Neural progenitor cell (in vitro differentiated cells): ENCODE measurements around the gene ORC3. TPM values are rescaled to one million over a fixed set of nuclear protein-coding genes. Genes with fewer than 3 reads are reported as not detected.
"Not testable (repeated sequence)": the region's sequence is repeated elsewhere in the genome, so short reads cannot be mapped to it uniquely, and the experiment has no call there.

Experiments used
- DNase-seq: peaks from one replicate; pipeline ENCODE4 v3.0.0-alpha.2; 2016; ENCODE audit warnings: low spot score
- H2AFZ ChIP-seq: fragments of 200-600 bp; sonication (generic); replicated peaks from 2 replicates; pipeline ENCODE4 v1.6.1; 2016; ENCODE audit warnings: antibody characterized with exemption
- H3F3A ChIP-seq: fragments of 200-600 bp; sonication (generic); 2 replicates; pipeline ENCODE4 v1.6.1; 2016; ENCODE audit warnings: antibody characterized with exemption, low read depth
- H3K27ac ChIP-seq: fragments of 200-600 bp; sonication (generic); 2 replicates; pipeline ENCODE4 v1.5.1; 2016; ENCODE audit warnings: mild to moderate bottlenecking
- H3K27me3 ChIP-seq: fragments of 200-600 bp; sonication (generic); 2 replicates; pipeline ENCODE4 v1.6.1; 2016; ENCODE audit warnings: mild to moderate bottlenecking, moderate library complexity
- H3K36me3 ChIP-seq: fragments of 200-600 bp; sonication (generic); 2 replicates; pipeline ENCODE4 v1.5.1; 2016
- H3K4me1 ChIP-seq: fragments of 200-600 bp; sonication (generic); 2 replicates; pipeline ENCODE4 v1.6.1; 2016; ENCODE audit warnings: mixed run types
- H3K4me2 ChIP-seq: fragments of 200-600 bp; sonication (generic); 2 replicates; pipeline ENCODE4 v1.6.1; 2016
- H3K4me3 ChIP-seq: fragments of 200-600 bp; sonication (generic); 2 replicates; pipeline ENCODE4 v1.5.1; 2016
- H3K79me2 ChIP-seq: fragments of 200-600 bp; sonication (generic); 2 replicates; pipeline ENCODE4 v1.6.1; 2016; ENCODE audit warnings: low read depth
- H3K9ac ChIP-seq: fragments of 200-600 bp; sonication (generic); 2 replicates; pipeline ENCODE4 v1.6.1; 2016
- H3K9me3 ChIP-seq: fragments of 200-600 bp; sonication (generic); 2 replicates; pipeline ENCODE4 v1.5.1; 2016; ENCODE audit warnings: low read depth
- H4K20me1 ChIP-seq: fragments of 200-600 bp; sonication (generic); 2 replicates; pipeline ENCODE4 v1.6.1; 2016; ENCODE audit warnings: low read depth
- H3K27ac Mint-ChIP-seq: 3 replicates; pipeline ENCODE4 v1.8.0; 2021; ENCODE audit warnings: mixed read lengths
- H3K27me3 Mint-ChIP-seq: 2 replicates; pipeline ENCODE4 v1.8.0; 2022; ENCODE audit warnings: low read depth, mild to moderate bottlenecking, inconsistent platforms, moderate library complexity, mixed read lengths; ENCODE audit not compliant: insufficient read depth
- H3K36me3 Mint-ChIP-seq: 3 replicates; pipeline ENCODE4 v1.8.0; 2021; ENCODE audit warnings: mixed read lengths
- H3K4me1 Mint-ChIP-seq: 3 replicates; pipeline ENCODE4 v1.8.0; 2021; ENCODE audit warnings: mixed read lengths
- H3K4me3 Mint-ChIP-seq: 3 replicates; pipeline ENCODE4 v1.8.0; 2021; ENCODE audit warnings: mild to moderate bottlenecking, moderate library complexity, mixed read lengths
- H3K9me3 Mint-ChIP-seq: 3 replicates; pipeline ENCODE4 v1.8.0; 2020; ENCODE audit warnings: mixed read lengths
- CTCF ChIP-seq: fragments of 200-600 bp; sonication (generic); IDR thresholded peaks from 2 replicates; pipeline ENCODE4 v1.5.1; 2017; ENCODE audit warnings: antibody characterized with exemption, mild to moderate bottlenecking
- EZH2 ChIP-seq: fragments of 200-600 bp; sonication (generic); IDR thresholded peaks from 2 replicates; pipeline ENCODE4 v1.6.1; 2017; ENCODE audit warnings: antibody characterized with exemption, mild to moderate bottlenecking, moderate library complexity
- EZH2phosphoT487 ChIP-seq: fragments of 200-600 bp; sonication (generic); IDR thresholded peaks from 2 replicates; pipeline ENCODE4 v1.6.1; 2017; ENCODE audit warnings: antibody characterized with exemption
- total RNA-seq: library from RNA; depleted of rRNA; stranded (reverse); fragments of >200 nt; gene quantifications from 2 replicates; pipeline ENCODE4 v1.2.3, GENCODE V29; 2015; ENCODE audit warnings: low replicate concordance

The ORC3 gene
- total RNA-seq, 1 donor from 2014 or later: 99.3 TPM

DNA sequence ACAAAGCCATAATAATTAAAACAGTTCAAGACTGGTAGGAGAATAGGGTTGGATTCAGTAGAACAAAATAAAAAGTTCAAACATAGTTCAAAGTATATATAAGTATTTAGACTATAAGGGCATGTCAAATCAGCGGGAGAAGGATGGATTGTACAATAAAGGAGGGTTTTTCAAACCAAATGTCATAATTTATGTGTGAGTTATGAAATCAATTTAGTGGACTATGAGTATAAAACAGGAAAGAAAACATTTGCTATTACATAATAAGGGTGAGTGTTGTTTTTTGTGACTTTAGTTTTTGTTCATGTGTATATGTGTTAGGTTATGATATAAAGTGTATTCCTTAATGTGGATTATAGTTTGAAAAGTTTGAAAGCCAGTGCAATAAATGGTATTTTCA is 10.6 kb downstream of the ORC3 start:
- no peaks in the 10 kb centered on the region for H3K27me3 Mint-ChIP-seq
- Histone ChIP-seq H3F3A (no peaks in the 10 kb centered on the region), H3K9me3 (no peaks in the 10 kb centered on the region), H3K4me2 (no peak overlapping the region), H3K9ac (no peak overlapping the region), H3K27ac (no peak overlapping the region), H2AFZ (no peak overlapping the region), H4K20me1 (no peaks in the 10 kb centered on the region), H3K79me2 (no peaks in the 10 kb centered on the region), H3K27me3 (no peaks in the 10 kb centered on the region), H3K4me1 (no peaks in the 10 kb centered on the region), H3K4me3 (no peak overlapping the region), H3K36me3 (peaks cover 9% of the 10 kb centered on the region)
- H3K4me1 Mint-ChIP-seq: no peaks in the 10 kb centered on the region
- DNase-seq: no peak
- TF ChIP-seq CTCF (no peak), EZH2phosphoT487 (no peak), EZH2 (no peak)
- H3K4me3 Mint-ChIP-seq: no peak overlapping the region
- H3K27ac Mint-ChIP-seq: no peak overlapping the region
- peaks cover under 1% of the 10 kb centered on the region for H3K36me3 Mint-ChIP-seq
- no peaks in the 10 kb centered on the region for H3K9me3 Mint-ChIP-seq

DNA sequence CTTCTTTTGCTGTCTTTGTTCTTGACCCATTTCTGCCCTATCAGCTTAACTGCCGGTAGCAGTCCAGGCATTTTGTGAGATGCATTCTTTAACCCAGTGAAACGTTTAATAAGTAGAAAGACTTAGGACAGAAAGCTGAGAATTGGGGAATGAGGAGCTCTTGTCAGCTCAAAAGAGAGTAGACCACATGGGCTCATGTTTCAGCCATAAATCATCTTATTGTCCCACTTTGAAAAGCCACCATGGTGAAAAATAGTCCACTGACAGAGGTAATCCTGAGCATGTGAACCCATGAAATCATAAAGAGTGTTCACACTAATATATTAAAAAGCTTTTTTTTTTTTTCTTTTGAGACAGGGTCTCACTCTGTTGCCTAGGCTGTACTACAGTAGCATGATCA is 16.3 kb downstream of the ORC3 start:
- H3K36me3 ChIP-seq: peaks cover 17% of the 10 kb centered on the region
- no peak overlapping the region for H3K27ac ChIP-seq
- no peaks in the 10 kb centered on the region for H3K4me1 ChIP-seq
- H3F3A ChIP-seq: no peaks in the 10 kb centered on the region
- no peak overlapping the region for H3K27ac Mint-ChIP-seq
- H3K4me1 Mint-ChIP-seq: no peaks in the 10 kb centered on the region
- no peak for TF ChIP-seq EZH2phosphoT487
- TF ChIP-seq CTCF: no peak
- no peak for TF ChIP-seq EZH2
- H2AFZ ChIP-seq: no peak overlapping the region
- H3K4me3 Mint-ChIP-seq: no peak overlapping the region
- no peak for DNase-seq
- H3K9me3 ChIP-seq: no peaks in the 10 kb centered on the region
- H3K27me3 ChIP-seq: no peaks in the 10 kb centered on the region
- H4K20me1 ChIP-seq: no peaks in the 10 kb centered on the region
- H3K4me2 ChIP-seq: no peak overlapping the region
- no peak overlapping the region for H3K9ac ChIP-seq
- no peak overlapping the region for H3K4me3 ChIP-seq
- H3K79me2 ChIP-seq: no peaks in the 10 kb centered on the region
- no peaks in the 10 kb centered on the region for H3K9me3 Mint-ChIP-seq
- H3K36me3 Mint-ChIP-seq: peaks cover 7% of the 10 kb centered on the region
- no peaks in the 10 kb centered on the region for H3K27me3 Mint-ChIP-seq

GRCh38 chr6:87608802-87609201 is 18.9 kb downstream of the ORC3 start:
- Histone ChIP-seq H3K27ac (no peak overlapping the region), H3K9ac (no peak overlapping the region), H3K79me2 (no peaks in the 10 kb centered on the region), H3K4me2 (no peak overlapping the region), H2AFZ (no peak overlapping the region), H3K4me3 (no peak overlapping the region), H3K27me3 (no peaks in the 10 kb centered on the region), H3F3A (no peaks in the 10 kb centered on the region), H3K9me3 (no peaks in the 10 kb centered on the region), H4K20me1 (no peaks in the 10 kb centered on the region), H3K36me3 (peaks cover 17% of the 10 kb centered on the region), H3K4me1 (no peaks in the 10 kb centered on the region)
- no peaks in the 10 kb centered on the region for H3K4me1 Mint-ChIP-seq
- H3K36me3 Mint-ChIP-seq: peaks cover 21% of the 10 kb centered on the region
- H3K27ac Mint-ChIP-seq: no peak overlapping the region
- H3K27me3 Mint-ChIP-seq: no peaks in the 10 kb centered on the region
- TF ChIP-seq EZH2 (no peak), CTCF (no peak), EZH2phosphoT487 (no peak)
- no peak overlapping the region for H3K4me3 Mint-ChIP-seq
- H3K9me3 Mint-ChIP-seq: no peaks in the 10 kb centered on the region
- no peak for DNase-seq

- not testable (repeated sequence) for H3K9ac ChIP-seq, H4K20me1 ChIP-seq, H3K9me3 Mint-ChIP-seq, H3K9me3 ChIP-seq, H3K4me2 ChIP-seq, H3K27ac Mint-ChIP-seq, H3K4me1 Mint-ChIP-seq, DNase-seq, H3K27ac ChIP-seq, H2AFZ ChIP-seq, H3K4me3 ChIP-seq, H3K4me1 ChIP-seq, H3K27me3 ChIP-seq, H3F3A ChIP-seq, H3K79me2 ChIP-seq, H3K4me3 Mint-ChIP-seq, H3K27me3 Mint-ChIP-seq
- H3K36me3 ChIP-seq: peaks cover 21% of the 10 kb centered on the region
- H3K36me3 Mint-ChIP-seq: peaks cover 26% of the 10 kb centered on the region
These were observed 23.1 kb downstream of the ORC3 start for GRCh38 chr6:87613018-87613417.
